Neural progenitor cell (in vitro differentiated cells): ENCODE measurements around the gene VPS33B. TPM values are rescaled to one million over a fixed set of nuclear protein-coding genes. Genes with fewer than 3 reads are reported as not detected.

ENCODE experiments used
- DNase-seq: peaks from one replicate; pipeline ENCODE4 v3.0.0-alpha.2; 2016; ENCODE audit warnings: low spot score
- H2AFZ ChIP-seq: fragments of 200-600 bp; sonication (generic); replicated peaks from 2 replicates; pipeline ENCODE4 v1.6.1; 2016; ENCODE audit warnings: antibody characterized with exemption
- H3F3A ChIP-seq: fragments of 200-600 bp; sonication (generic); 2 replicates; pipeline ENCODE4 v1.6.1; 2016; ENCODE audit warnings: antibody characterized with exemption, low read depth
- H3K27ac ChIP-seq: fragments of 200-600 bp; sonication (generic); 2 replicates; pipeline ENCODE4 v1.5.1; 2016; ENCODE audit warnings: mild to moderate bottlenecking
- H3K27me3 ChIP-seq: fragments of 200-600 bp; sonication (generic); 2 replicates; pipeline ENCODE4 v1.6.1; 2016; ENCODE audit warnings: mild to moderate bottlenecking, moderate library complexity
- H3K36me3 ChIP-seq: fragments of 200-600 bp; sonication (generic); 2 replicates; pipeline ENCODE4 v1.5.1; 2016
- H3K4me1 ChIP-seq: fragments of 200-600 bp; sonication (generic); 2 replicates; pipeline ENCODE4 v1.6.1; 2016; ENCODE audit warnings: mixed run types
- H3K4me2 ChIP-seq: fragments of 200-600 bp; sonication (generic); 2 replicates; pipeline ENCODE4 v1.6.1; 2016
- H3K4me3 ChIP-seq: fragments of 200-600 bp; sonication (generic); 2 replicates; pipeline ENCODE4 v1.5.1; 2016
- H3K79me2 ChIP-seq: fragments of 200-600 bp; sonication (generic); 2 replicates; pipeline ENCODE4 v1.6.1; 2016; ENCODE audit warnings: low read depth
- H3K9ac ChIP-seq: fragments of 200-600 bp; sonication (generic); 2 replicates; pipeline ENCODE4 v1.6.1; 2016
- H3K9me3 ChIP-seq: fragments of 200-600 bp; sonication (generic); 2 replicates; pipeline ENCODE4 v1.5.1; 2016; ENCODE audit warnings: low read depth
- H4K20me1 ChIP-seq: fragments of 200-600 bp; sonication (generic); 2 replicates; pipeline ENCODE4 v1.6.1; 2016; ENCODE audit warnings: low read depth
- H3K27ac Mint-ChIP-seq: 3 replicates; pipeline ENCODE4 v1.8.0; 2021; ENCODE audit warnings: mixed read lengths
- H3K27me3 Mint-ChIP-seq: 2 replicates; pipeline ENCODE4 v1.8.0; 2022; ENCODE audit warnings: low read depth, mild to moderate bottlenecking, inconsistent platforms, moderate library complexity, mixed read lengths; ENCODE audit not compliant: insufficient read depth
- H3K36me3 Mint-ChIP-seq: 3 replicates; pipeline ENCODE4 v1.8.0; 2021; ENCODE audit warnings: mixed read lengths
- H3K4me1 Mint-ChIP-seq: 3 replicates; pipeline ENCODE4 v1.8.0; 2021; ENCODE audit warnings: mixed read lengths
- H3K4me3 Mint-ChIP-seq: 3 replicates; pipeline ENCODE4 v1.8.0; 2021; ENCODE audit warnings: mild to moderate bottlenecking, moderate library complexity, mixed read lengths
- H3K9me3 Mint-ChIP-seq: 3 replicates; pipeline ENCODE4 v1.8.0; 2020; ENCODE audit warnings: mixed read lengths
- CTCF ChIP-seq: fragments of 200-600 bp; sonication (generic); IDR thresholded peaks from 2 replicates; pipeline ENCODE4 v1.5.1; 2017; ENCODE audit warnings: antibody characterized with exemption, mild to moderate bottlenecking
- EZH2 ChIP-seq: fragments of 200-600 bp; sonication (generic); IDR thresholded peaks from 2 replicates; pipeline ENCODE4 v1.6.1; 2017; ENCODE audit warnings: antibody characterized with exemption, mild to moderate bottlenecking, moderate library complexity
- EZH2phosphoT487 ChIP-seq: fragments of 200-600 bp; sonication (generic); IDR thresholded peaks from 2 replicates; pipeline ENCODE4 v1.6.1; 2017; ENCODE audit warnings: antibody characterized with exemption
- total RNA-seq: library from RNA; depleted of rRNA; stranded (reverse); fragments of >200 nt; gene quantifications from 2 replicates; pipeline ENCODE4 v1.2.3, GENCODE V29; 2015; ENCODE audit warnings: low replicate concordance

Gene VPS33B
- total RNA-seq, 1 donor from 2014 or later: 13.9 TPM

GRCh38 chr15:90990446-90990845, 31.9 kb downstream of the VPS33B start:
- Mint-ChIP-seq H3K9me3 (no peaks in the 10 kb centered on the region), H3K4me1 (peaks cover 37% of the 10 kb centered on the region), H3K27ac (no peak overlapping the region), H3K36me3 (peaks cover 7% of the 10 kb centered on the region), H3K4me3 (no peak overlapping the region), H3K27me3 (peaks cover 4% of the 10 kb centered on the region)
- Histone ChIP-seq H3K79me2 (peaks cover 96% of the 10 kb centered on the region), H3K4me2 (no peak overlapping the region), H2AFZ (no peak overlapping the region), H3K9ac (no peak overlapping the region), H3K4me1 (peaks cover 26% of the 10 kb centered on the region), H3K4me3 (no peak overlapping the region), H3K27me3 (no peaks in the 10 kb centered on the region), H3K27ac (no peak overlapping the region), H3K9me3 (no peaks in the 10 kb centered on the region), H3K36me3 (no peaks in the 10 kb centered on the region), H3F3A (peaks cover 18% of the 10 kb centered on the region), H4K20me1 (peaks cover 81% of the 10 kb centered on the region)
- no peak for DNase-seq
- TF ChIP-seq CTCF (no peak), EZH2 (no peak), EZH2phosphoT487 (no peak)

GRCh38 chr15:90989040-90989768, 33.2 kb downstream of the VPS33B start:
- peaks cover 33% of the 10 kb centered on the region for H3K4me1 Mint-ChIP-seq
- Histone ChIP-seq H3K9ac (no peak overlapping the region), H3K27me3 (no peaks in the 10 kb centered on the region), H3K36me3 (no peaks in the 10 kb centered on the region), H3K4me1 (peaks cover 26% of the 10 kb centered on the region), H3K4me2 (no peak overlapping the region), H3K79me2 (peaks cover 100% of the 10 kb centered on the region), H3F3A (peaks cover 10% of the 10 kb centered on the region), H3K4me3 (no peak overlapping the region), H4K20me1 (peaks cover 93% of the 10 kb centered on the region), H3K27ac (no peak overlapping the region), H3K9me3 (no peaks in the 10 kb centered on the region), H2AFZ (no peak overlapping the region)
- no peak for DNase-seq
- H3K27ac Mint-ChIP-seq: no peak overlapping the region
- peaks cover 7% of the 10 kb centered on the region for H3K27me3 Mint-ChIP-seq
- H3K36me3 Mint-ChIP-seq: peaks cover 12% of the 10 kb centered on the region
- no peaks in the 10 kb centered on the region for H3K9me3 Mint-ChIP-seq
- no peak overlapping the region for H3K4me3 Mint-ChIP-seq
- TF ChIP-seq EZH2phosphoT487 (no peak), CTCF (no peak), EZH2 (no peak)

GRCh38 chr15:90988296-90988695, 34.1 kb downstream of the VPS33B start:
- Histone ChIP-seq H3K27me3 (no peaks in the 10 kb centered on the region), H3K79me2 (peaks cover 98% of the 10 kb centered on the region), H3K4me3 (no peak overlapping the region), H2AFZ (no peak overlapping the region), H3K27ac (no peak overlapping the region), H4K20me1 (peaks cover 94% of the 10 kb centered on the region), H3K4me2 (no peak overlapping the region), H3K9ac (no peak overlapping the region), H3F3A (peaks cover 10% of the 10 kb centered on the region), H3K9me3 (no peaks in the 10 kb centered on the region), H3K4me1 (peaks cover 26% of the 10 kb centered on the region), H3K36me3 (no peaks in the 10 kb centered on the region)
- H3K4me1 Mint-ChIP-seq: peaks cover 29% of the 10 kb centered on the region
- H3K27me3 Mint-ChIP-seq: peaks cover 7% of the 10 kb centered on the region
- H3K36me3 Mint-ChIP-seq: peaks cover 16% of the 10 kb centered on the region
- TF ChIP-seq EZH2phosphoT487 (no peak), CTCF (no peak), EZH2 (no peak)
- no peak for DNase-seq
- H3K27ac Mint-ChIP-seq: no peak overlapping the region
- H3K4me3 Mint-ChIP-seq: no peak overlapping the region
- H3K9me3 Mint-ChIP-seq: no peaks in the 10 kb centered on the region
